DMS153 treated with DMSO at 0.1 percent for 48 hours (cell line): ENCODE data around the gene FLNB.
"Not testable (repeated sequence)": the region's sequence is repeated elsewhere in the genome, so short reads cannot be mapped to it uniquely, and the experiment has no call there.

Experiments
- DNase-seq: peaks from one replicate; lab custom pipeline; 2025; ENCODE audit not compliant: unreplicated experiment; lab: John Stamatoyannopoulos, UW

Gene FLNB

DNA sequence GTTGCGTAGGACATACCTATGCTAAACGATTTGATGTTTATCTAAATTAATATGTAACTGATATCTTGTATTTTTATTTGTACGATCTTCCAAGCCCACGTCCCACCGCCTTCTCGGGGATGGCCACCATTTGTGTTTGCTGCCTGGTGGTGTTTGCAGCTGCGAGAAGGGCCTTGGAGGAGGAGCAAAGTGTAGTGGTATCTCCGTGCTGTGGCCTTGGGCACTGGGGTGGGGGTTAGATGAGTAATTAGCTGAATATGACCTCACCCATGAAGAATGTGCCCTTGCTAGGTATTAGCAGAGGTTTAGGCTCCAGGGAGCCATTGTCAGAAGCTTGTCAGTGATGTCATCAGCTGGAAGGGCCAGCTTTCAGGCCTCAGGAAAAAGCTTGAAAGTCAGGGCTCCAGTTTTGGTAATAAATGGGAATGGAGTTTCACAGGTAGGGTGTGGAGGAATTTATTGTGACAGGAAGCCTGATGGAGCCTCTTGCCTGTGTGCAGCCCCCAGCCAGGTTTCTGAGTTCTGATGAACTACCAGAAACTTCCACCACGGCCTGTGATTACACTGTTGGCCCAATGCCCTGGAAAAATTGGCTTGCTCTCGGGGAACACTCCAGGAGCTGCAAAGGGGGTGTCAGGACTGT, 41.0 kb downstream of the FLNB start:
- no peak for DNase-seq

DNA sequence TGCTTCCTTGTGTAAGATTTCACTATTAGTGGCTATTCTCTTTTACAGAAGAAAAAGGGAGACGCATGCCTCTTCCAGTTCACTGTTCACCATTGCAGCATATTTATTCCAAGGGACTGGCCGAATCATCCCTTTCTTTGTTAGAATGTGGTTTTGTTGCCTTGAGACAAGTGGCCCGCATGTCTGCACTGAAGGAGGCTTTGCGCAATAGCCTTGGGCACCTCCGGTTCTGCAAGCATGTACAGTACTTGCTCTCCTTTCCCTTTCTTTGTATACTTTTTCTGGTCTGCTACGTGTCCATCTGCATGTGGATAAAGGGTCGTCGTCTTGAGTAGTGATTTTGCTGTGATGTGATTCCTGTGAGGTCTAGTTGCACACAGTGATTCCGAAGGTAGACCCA, 43.0 kb downstream of the FLNB start:
- no peak for DNase-seq

GRCh38 chr3:58051658-58052261, 43.5 kb downstream of the FLNB start:
- DNase-seq = not testable (repeated sequence)

DNA sequence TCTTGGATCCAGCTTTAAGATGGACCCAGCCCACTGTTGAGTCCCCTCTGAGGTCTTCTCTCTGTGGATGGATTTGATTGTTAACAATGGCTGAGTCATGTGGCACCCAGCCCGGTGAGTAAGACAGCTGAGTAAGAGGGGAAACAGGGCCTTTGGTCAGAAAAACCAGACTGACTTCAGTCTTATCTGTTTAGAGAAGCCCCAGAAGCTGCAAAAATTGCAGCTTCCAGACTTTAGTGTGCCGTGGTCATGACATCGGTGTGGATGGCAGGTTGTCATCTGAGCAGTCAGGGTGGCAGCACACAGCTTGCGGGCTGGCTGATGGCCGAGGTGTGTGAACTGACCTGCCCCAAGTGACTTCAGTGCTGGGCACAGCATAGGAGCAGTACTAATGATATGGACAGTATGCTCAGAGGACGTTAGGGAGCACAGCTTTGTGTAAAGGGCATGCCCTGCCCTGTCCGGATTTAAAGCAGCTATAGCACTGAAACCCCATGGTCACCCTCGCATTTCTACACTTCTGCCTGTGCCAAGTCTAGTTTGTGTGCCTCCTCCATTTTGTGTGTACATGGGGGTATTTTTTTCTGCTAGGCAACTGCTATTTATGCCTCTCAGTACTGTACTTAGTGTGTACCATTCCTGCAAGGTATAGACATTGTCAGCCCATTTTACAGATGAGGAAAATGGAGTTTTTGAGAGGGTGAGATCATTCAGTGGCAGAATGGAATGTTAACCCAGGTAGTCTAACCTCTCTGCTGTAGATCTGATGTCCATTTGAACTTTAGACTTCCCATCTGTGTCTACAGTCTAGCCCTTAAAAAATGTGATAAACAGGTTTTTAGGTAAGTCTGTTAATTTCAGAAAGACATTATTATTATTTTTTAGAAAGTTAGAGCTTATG, 44.4 kb downstream of the FLNB start:
- DNase-seq = no peak

DNA sequence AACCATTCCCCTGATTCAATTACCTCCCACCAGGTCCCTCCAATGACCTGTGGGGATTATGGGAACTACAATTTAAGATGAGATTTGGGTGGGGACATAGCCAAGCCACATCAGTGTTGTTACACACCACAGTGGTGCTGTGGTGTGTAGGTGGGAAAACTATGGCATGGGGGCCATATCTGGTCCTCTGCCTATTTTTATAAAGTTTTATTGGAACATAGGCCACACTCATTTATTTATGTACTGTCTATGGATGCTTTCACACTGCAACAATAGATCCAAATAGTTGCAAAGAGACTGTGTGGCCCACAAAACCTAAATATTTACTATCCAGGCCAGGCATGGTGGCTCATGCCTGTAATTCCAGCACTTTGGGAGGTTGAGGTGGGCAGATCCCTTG, 46.4 kb downstream of the FLNB start:
- DNase-seq = no peak

DNA sequence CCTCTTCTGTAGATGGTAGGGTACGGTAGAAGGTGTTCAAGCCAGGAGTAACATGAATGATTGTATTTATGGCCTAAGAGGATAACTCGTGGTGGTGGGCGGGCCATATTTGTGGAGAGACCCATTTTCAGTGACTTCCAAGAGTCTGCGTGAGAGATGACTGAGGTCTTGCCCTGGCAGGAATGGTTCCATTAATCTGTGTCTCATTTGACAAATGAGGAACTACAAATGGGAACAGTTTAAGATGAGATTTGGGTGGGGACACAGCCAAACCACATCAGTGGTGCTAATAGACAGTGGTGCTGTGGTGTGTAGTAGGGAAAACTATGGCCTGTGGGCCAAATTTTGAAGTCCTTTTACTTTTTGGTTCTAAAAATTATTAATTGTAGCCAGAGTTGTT, 47.1 kb downstream of the FLNB start:
- no peak for DNase-seq

GRCh38 chr3:58055891-58056290, 47.7 kb downstream of the FLNB start:
- not testable (repeated sequence) for DNase-seq

GRCh38 chr3:58058361-58059263, 50.4 kb downstream of the FLNB start:
- no peak for DNase-seq

- DNase-seq = no peak
Measured at GRCh38 chr3:58059349-58060321, 51.4 kb downstream of the FLNB start.

DNA sequence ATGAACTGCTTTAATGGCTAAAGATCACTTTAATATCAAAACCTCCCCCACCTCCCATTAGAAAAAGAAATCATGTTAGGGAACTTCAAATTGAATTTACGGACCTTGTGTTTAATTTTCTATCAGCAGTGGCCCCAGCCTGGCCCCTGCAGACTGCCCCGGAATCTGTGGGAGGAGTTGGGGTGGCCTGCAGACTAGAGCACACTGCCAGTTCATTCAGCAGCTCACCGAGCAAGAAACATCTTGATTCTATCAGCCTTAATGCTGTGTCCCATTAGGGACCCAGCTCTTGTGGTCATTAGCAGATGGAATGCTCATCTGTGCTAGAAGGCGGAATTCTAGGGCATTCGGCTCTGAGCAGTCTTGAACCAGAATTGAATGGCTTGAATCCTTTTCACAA, 54.2 kb downstream of the FLNB start:
- DNase-seq = no peak

- DNase-seq = no peak
Measured at GRCh38 chr3:58063022-58063815, 55.0 kb downstream of the FLNB start.

DNA sequence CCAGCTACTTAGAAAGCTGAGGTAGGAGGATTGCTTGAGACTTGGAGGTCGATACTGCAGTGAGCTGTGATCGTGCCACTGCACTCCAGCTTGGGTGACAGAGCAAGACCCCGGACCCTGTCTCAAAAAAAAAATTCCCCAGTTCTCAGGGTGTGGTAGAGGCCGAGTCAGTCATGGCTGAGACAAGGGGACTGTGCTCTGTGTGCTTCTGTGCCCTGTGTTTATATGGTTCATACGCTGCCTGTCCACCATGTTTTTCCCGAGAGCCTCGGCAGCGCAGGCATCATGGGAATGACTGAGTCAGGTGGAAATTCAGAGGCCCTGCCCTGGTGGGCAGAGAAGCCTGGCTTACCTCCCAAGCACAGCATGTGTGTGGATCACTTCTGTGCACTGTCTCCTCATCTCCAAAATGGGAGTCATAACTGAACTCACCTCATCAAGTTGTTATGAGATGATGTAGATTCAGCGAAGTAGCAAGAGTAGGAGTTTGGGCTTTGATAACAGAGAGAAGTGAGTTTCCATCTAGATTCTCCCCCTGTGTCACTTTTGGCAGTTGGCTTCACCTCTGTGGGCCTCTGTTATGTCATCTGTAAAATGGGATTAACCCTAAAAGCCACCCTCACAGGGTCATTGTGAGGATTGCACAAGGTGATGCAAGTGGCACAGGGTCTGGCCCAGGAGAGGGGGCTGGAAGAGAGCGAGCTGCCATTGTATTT, 56.9 kb downstream of the FLNB start:
- DNase-seq = no peak

DNA sequence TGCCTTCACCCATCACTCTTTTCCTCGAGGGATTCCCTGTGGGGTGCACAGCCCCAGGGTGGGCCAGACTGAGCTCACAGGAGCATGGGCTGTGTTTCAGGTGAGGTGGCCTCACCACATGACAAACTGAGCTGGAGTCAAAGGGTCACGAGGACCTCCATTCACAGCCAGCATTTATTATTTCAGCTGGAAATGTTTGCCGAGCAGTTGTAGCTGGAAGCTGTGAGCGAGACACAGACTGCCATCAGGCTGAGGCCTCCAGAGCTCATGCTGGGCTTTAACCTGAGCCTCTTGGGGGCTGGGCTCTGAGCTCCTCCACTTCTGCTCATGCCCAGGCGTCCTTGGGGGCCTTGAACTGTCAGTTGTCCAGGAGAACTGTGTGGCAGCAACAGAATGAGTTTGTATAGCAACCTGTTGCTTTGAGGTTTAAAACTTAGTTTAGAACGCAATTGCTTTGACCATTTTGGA, 57.5 kb downstream of the FLNB start:
- DNase-seq = no peak

- DNase-seq = no peak
Measured at GRCh38 chr3:58066842-58067241, 58.6 kb downstream of the FLNB start.

DNA sequence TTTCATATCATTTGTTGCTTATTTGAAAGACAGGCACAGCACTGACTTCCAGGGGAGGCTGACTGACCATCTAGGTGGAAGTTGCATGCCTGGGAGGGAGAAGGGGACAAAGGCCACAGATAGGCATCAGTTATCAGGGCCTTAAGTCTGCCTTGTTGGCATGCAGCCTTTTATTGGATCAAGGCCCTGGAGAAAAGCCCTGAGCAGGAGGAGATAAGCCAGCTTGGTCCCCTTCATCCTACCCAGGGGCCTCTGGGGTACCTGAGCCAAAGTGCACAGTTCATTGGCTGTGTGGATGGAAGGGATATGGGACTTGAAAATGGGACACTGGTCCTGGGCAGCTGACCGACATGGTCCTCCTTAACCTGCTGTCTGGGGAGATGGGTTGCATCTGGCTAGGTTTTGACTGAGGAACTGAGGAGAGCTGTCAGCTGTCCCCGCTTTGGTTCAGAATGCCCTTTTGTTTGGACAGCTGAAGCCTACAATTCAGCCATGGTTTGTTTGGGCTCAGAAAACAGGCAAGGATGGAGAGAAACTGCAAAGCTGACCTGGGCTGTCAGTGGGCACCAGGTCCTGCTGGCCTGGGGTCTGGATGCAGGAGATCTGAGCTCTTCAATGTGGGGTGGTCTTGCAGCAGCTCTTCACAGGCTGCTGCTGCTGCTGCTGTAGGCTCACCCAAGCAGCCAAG, 60.0 kb downstream of the FLNB start:
- no peak for DNase-seq

DNA sequence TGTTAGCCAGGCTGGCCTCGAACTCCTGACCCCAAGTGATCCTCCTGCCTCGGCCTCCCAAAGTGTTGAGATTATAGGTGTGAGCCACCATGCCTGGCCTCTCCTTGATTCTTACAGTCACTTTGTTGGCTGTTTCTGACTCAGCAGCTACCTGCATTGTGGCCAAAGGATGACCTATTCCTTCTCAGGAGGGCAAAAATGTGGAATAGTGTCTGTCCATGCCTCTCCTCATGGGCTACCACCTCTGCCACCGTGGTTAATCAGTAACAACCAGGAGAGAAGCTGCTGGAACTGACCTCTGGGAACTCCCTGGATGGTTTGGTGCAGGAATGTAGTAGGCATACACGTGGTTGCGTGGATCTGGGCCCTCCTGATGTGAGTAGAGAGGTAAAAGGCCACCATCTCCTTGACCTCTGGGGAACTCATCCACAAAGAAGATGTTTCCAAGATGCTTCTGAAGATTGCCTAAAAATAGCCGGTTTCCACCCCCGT, 63.3 kb downstream of the FLNB start:
- DNase-seq = no peak

DNA sequence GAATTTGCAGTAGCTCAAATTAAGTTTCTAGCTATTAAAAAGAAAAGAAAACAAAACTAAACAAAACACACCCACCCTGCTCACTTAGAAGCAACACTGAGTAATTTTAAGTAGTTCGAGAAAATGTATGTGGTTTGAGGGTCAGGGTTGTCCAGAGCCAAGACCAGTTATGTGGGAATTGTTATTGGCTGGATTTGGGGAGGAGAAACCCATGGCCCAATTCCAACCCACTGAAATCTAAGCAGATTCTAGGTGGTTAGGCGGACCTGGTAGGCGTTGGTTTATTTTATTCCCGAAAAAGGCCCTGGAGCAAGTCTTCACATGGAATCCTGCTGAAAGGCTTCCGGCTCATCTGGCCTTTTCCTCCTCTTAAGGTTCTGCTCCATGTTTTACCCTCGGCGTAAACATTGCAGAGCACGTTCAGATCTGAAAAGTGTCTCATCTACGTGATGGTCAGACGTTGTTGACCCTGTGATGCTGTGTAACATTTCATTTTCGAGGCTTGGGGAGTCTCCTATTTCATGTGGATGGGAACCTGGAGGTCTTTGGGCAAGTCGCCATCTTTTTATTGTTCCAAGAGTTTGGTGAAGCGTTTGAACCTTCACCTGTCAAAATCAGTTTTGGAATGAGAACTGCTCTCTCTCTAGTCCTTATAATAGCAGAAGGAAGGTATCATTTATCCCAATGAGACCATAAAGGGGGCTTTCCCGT, 64.0 kb downstream of the FLNB start:
- DNase-seq = no peak
